ENCODE measurements around the gene AGPAT3. TPM values are rescaled to one million over a fixed set of nuclear protein-coding genes. Genes with fewer than 3 reads are reported as not detected.

AGPAT3 gene
- total and polyA plus RNA-seq, 10 of the 15 experiments (the other 5 are each of a cell fraction or from before 2014, with no cell fraction given): 1.2 to 110 (median 30.8) TPM

GRCh38 chr21:43886565-43886964 lies 21.5 kb downstream of the AGPAT3 start:
- CTCF ChIA-PET: no interaction called here
- peaks cover 18% of the 10 kb centered on the region for H3K4me1 ChIP-seq (ENCODE audit: control insufficient read depth, insufficient read depth, low read length)

GRCh38 chr21:43889069-43889468 lies 24.0 kb downstream of the AGPAT3 start:
- FAIRE-seq: no peak
- peaks cover 19% of the 10 kb centered on the region for H3K4me1 ChIP-seq (ENCODE audit: control insufficient read depth, insufficient read depth, low read length)

More at GRCh38 chr21:43886565-43886964, 21.5 kb downstream of the AGPAT3 start:
- Histone ChIP-seq H3K4me2 (ENCODE audit: control insufficient read depth, insufficient read depth) (no peak overlapping the region), H3K4me3 (no peak overlapping the region), H2AFZ (ENCODE audit: control insufficient read depth, low read depth, low read length) (no peak overlapping the region), H3K9ac (ENCODE audit: control insufficient read depth, insufficient read depth, low read length) (no peak overlapping the region), H3K9me3 (replicated peaks; ENCODE audit: control insufficient read depth, insufficient read depth, low read length) (no peaks in the 10 kb centered on the region; the same call in 2 of the 3 replicates), H3K79me2 (ENCODE audit: control insufficient read depth, insufficient read depth, low read length) (peaks cover 65% of the 10 kb centered on the region), H3K27ac (ENCODE audit: control insufficient read depth, insufficient read depth) (no peak overlapping the region), H3K27me3 (replicated peaks in 1 of 2; ENCODE audit: control insufficient read depth in 2 of 2, insufficient read depth in 2 of 2, low read length in 1 of 2) (no peaks in the 10 kb centered on the region), H3K36me3 (ENCODE audit: control insufficient read depth in 2 of 2, insufficient read depth in 2 of 2, low read length in 1 of 2) (peaks cover 6 to 12% of the 10 kb centered on the region in 2 experiments; a peak in 3 of 4 replicates), H4K20me1 (ENCODE audit: control insufficient read depth, insufficient read depth) (no peaks in the 10 kb centered on the region)
- ChIA-PET SMC1A (ENCODE audit: uncharacterized antibody, unreplicated experiment) (interaction anchor here (0.6 to 2.8 kb wide), 3 partner anchors 18 to 1797 kb away, joined by 3 to 13 read pairs (median 3); no protein-coding TSS in a partner anchor), POLR2A (no interaction called here), RAD21 (ENCODE audit: unreplicated experiment) (no interaction called here)
- in situ Hi-C loops (cut with MboI): no loop called here
- TF ChIP-seq YY1 (IDR thresholded peaks at IDR 0.05; ENCODE audit: low read depth, low read length): no peak
- intact Hi-C loops (cut with micrococcal nuclease; ENCODE audit: unreplicated experiment): no loop called here
- no peak for FAIRE-seq
- no peak for ATAC-seq
- WGBS (ENCODE audit: insufficient coverage, insufficient replicate concordance, low lambda C conversion rate, missing lambda C conversion rate): 96% methylated on average over 1 of the region's 1 CpG
- BruUV-seq (replicated peaks): no TSS peak
- DNase-seq (ENCODE audit: low read depth, low spot score): no peak

More at GRCh38 chr21:43889069-43889468, 24.0 kb downstream of the AGPAT3 start:
- no peaks in the 10 kb centered on the region for H3K27me3 ChIP-seq (replicated peaks in 1 of 2; ENCODE audit: control insufficient read depth in 2 of 2, insufficient read depth in 2 of 2, low read length in 1 of 2)
- 16% methylated on average over 3 of the region's 3 CpGs for WGBS (ENCODE audit: insufficient coverage, insufficient replicate concordance, low lambda C conversion rate, missing lambda C conversion rate)
- no peak overlapping the region for H3K4me3 ChIP-seq
- ChIA-PET CTCF (no interaction called here), RAD21 (ENCODE audit: unreplicated experiment) (no interaction called here), SMC1A (ENCODE audit: uncharacterized antibody, unreplicated experiment) (no interaction called here), POLR2A (interaction anchor here (0.7 kb wide), 1 partner anchor 73 kb away, joined by 3 read pairs; no protein-coding TSS in a partner anchor)
- H3K79me2 ChIP-seq (ENCODE audit: control insufficient read depth, insufficient read depth, low read length): peaks cover 61% of the 10 kb centered on the region
- H3K4me2 ChIP-seq (ENCODE audit: control insufficient read depth, insufficient read depth): no peak overlapping the region
- no peak for DNase-seq (ENCODE audit: low read depth, low spot score)
- H3K27ac ChIP-seq (ENCODE audit: control insufficient read depth, insufficient read depth): no peak overlapping the region
- no TSS peak for BruUV-seq (replicated peaks)
- intact Hi-C loops (cut with micrococcal nuclease; ENCODE audit: unreplicated experiment) (no loop called here), in situ Hi-C loops (cut with MboI) (no loop called here)
- peaks cover 2 to 13% of the 10 kb centered on the region in 2 experiments; a peak in 3 of 4 replicates for H3K36me3 ChIP-seq (ENCODE audit: control insufficient read depth in 2 of 2, insufficient read depth in 2 of 2, low read length in 1 of 2)
- peaks cover 5% of the 10 kb centered on the region; the same call in 2 of the 3 replicates for H3K9me3 ChIP-seq (replicated peaks; ENCODE audit: control insufficient read depth, insufficient read depth, low read length)
- ATAC-seq: no peak
- no peak overlapping the region for H3K9ac ChIP-seq (ENCODE audit: control insufficient read depth, insufficient read depth, low read length)
- H2AFZ ChIP-seq (ENCODE audit: control insufficient read depth, low read depth, low read length): no peak overlapping the region
- H4K20me1 ChIP-seq (ENCODE audit: control insufficient read depth, insufficient read depth): no peaks in the 10 kb centered on the region
- TF ChIP-seq RUNX3 (IDR thresholded peaks at IDR 0.05; ENCODE audit: low read length) (peak; percentile 33; the same call in 1 of the 2 replicates), KLF5 (IDR thresholded peaks at IDR 0.05; ENCODE audit: partially characterized antibody) (no peak)
